H9 (cell line): ENCODE measurements around the gene PCDH9. TPM values are rescaled to one million over a fixed set of nuclear protein-coding genes. Genes with fewer than 3 reads are reported as not detected.

Experiments
- DNase-seq: peaks from one replicate; pipeline ENCODE4 v3.0.0-alpha.2; 2017
- H2AFZ ChIP-seq: one replicate; pipeline ENCODE4 v1.6.1; 2013; ENCODE audit warnings: mild to moderate bottlenecking, low read length, control low read depth, moderate library complexity
- H2AK5ac ChIP-seq: 2 replicates; pipeline ENCODE4 v1.6.1; 2013; ENCODE audit warnings: low read length, control low read depth, mixed read lengths; ENCODE audit not compliant: insufficient read length
- H2BK120ac ChIP-seq: one replicate; pipeline ENCODE4 v1.6.1; 2013; ENCODE audit warnings: low read depth, mild to moderate bottlenecking, low read length, control low read depth, inconsistent platforms; ENCODE audit not compliant: poor library complexity, severe bottlenecking
- H2BK12ac ChIP-seq: 2 replicates; pipeline ENCODE4 v1.6.1; 2013; ENCODE audit warnings: low read length, control low read depth, mixed read lengths, low read depth; ENCODE audit not compliant: insufficient read length
- H2BK15ac ChIP-seq: 2 replicates; pipeline ENCODE4 v1.6.1; 2013; ENCODE audit warnings: low read depth, low read length, control low read depth
- H2BK20ac ChIP-seq: one replicate; pipeline ENCODE4 v1.6.1; 2013; ENCODE audit warnings: low read depth, mild to moderate bottlenecking, low read length, control low read depth, inconsistent platforms; ENCODE audit not compliant: poor library complexity, severe bottlenecking
- H2BK5ac ChIP-seq: 2 replicates; pipeline ENCODE4 v1.6.1; 2013; ENCODE audit warnings: low read length, control low read depth, mixed read lengths; ENCODE audit not compliant: insufficient read length
- H3K14ac ChIP-seq: 2 replicates; pipeline ENCODE4 v1.6.1; 2013; ENCODE audit warnings: low read length, control low read depth; ENCODE audit not compliant: insufficient read depth
- H3K18ac ChIP-seq: 2 replicates; pipeline ENCODE4 v1.6.1; 2013; ENCODE audit warnings: low read depth, mild to moderate bottlenecking, mixed read lengths, low read length, control low read depth; ENCODE audit not compliant: insufficient read length
- H3K23ac ChIP-seq: 2 replicates; pipeline ENCODE4 v1.6.1; 2013; ENCODE audit warnings: low read length, control low read depth, mixed read lengths, low read depth; ENCODE audit not compliant: insufficient read length
- H3K23me2 ChIP-seq: 2 replicates; pipeline ENCODE4 v1.6.1; 2013; ENCODE audit warnings: low read depth, mild to moderate bottlenecking, mixed read lengths, low read length, control low read depth; ENCODE audit not compliant: insufficient read length, poor library complexity, severe bottlenecking
- H3K27ac ChIP-seq: 2 replicates; pipeline ENCODE4 v1.5.1; 2013; ENCODE audit warnings: low read length, control low read depth, mixed read lengths, low read depth; ENCODE audit not compliant: insufficient read length
- H3K27me3 ChIP-seq: 2 replicates; pipeline ENCODE4 v1.6.1; 2013; ENCODE audit warnings: low read length, control low read depth, inconsistent platforms; ENCODE audit not compliant: insufficient read depth
- H3K4ac ChIP-seq: 2 replicates; pipeline ENCODE4 v1.6.1; 2013; ENCODE audit warnings: low read depth, mild to moderate bottlenecking, control low read depth, inconsistent platforms, low read length, moderate library complexity
- H3K4me1 ChIP-seq: 2 replicates; pipeline ENCODE4 v1.6.1; 2013; ENCODE audit warnings: low read length, control low read depth, inconsistent platforms; ENCODE audit not compliant: insufficient read depth
- H3K4me2 ChIP-seq: 2 replicates; pipeline ENCODE4 v1.6.1; 2013; ENCODE audit warnings: low read length, control low read depth, mixed read lengths; ENCODE audit not compliant: insufficient read length, insufficient read depth
- H3K56ac ChIP-seq: 2 replicates; pipeline ENCODE4 v1.6.1; 2013; ENCODE audit warnings: low read depth, mild to moderate bottlenecking, mixed read lengths, low read length, control low read depth; ENCODE audit not compliant: insufficient read length
- H3K79me1 ChIP-seq: 2 replicates; pipeline ENCODE4 v1.6.1; 2013; ENCODE audit warnings: low read depth, mild to moderate bottlenecking, moderate library complexity, low read length, control low read depth, inconsistent platforms; ENCODE audit not compliant: insufficient read depth, poor library complexity, severe bottlenecking
- H3K79me2 ChIP-seq: 2 replicates; pipeline ENCODE4 v1.6.1; 2013; ENCODE audit warnings: low read length, control low read depth, inconsistent platforms; ENCODE audit not compliant: insufficient read depth
- H3K9ac ChIP-seq: 2 replicates; pipeline ENCODE4 v1.6.1; 2013; ENCODE audit warnings: low read length, control low read depth, mixed read lengths; ENCODE audit not compliant: insufficient read length; ENCODE audit errors: extremely low read depth
- H3K9me3 ChIP-seq: one replicate; pipeline ENCODE4 v1.6.1; 2013; ENCODE audit warnings: low read depth, low read length, inconsistent platforms; ENCODE audit not compliant: control insufficient read depth
- H3T11ph ChIP-seq: one replicate; pipeline ENCODE4 v1.6.1; 2013; ENCODE audit warnings: mild to moderate bottlenecking, low read length, control low read depth, inconsistent platforms
- H4K20me1 ChIP-seq: one replicate; pipeline ENCODE4 v1.6.1; 2013; ENCODE audit not compliant: control insufficient read depth, insufficient read length, insufficient read depth
- H4K5ac ChIP-seq: 2 replicates; pipeline ENCODE4 v1.6.1; 2013; ENCODE audit warnings: low read depth, mild to moderate bottlenecking, mixed read lengths, low read length, control low read depth; ENCODE audit not compliant: insufficient read length
- H4K8ac ChIP-seq: replicated peaks from 2 replicates; pipeline ENCODE4 v1.6.1; 2013; ENCODE audit warnings: low read length, control low read depth, mixed read lengths, low read depth; ENCODE audit not compliant: insufficient read length
- H4K91ac ChIP-seq: 2 replicates; pipeline ENCODE4 v1.6.1; 2013; ENCODE audit warnings: low read depth, mild to moderate bottlenecking, moderate library complexity, mixed read lengths, low read length, control low read depth; ENCODE audit not compliant: insufficient read length
- H3K27ac Mint-ChIP-seq, 3 experiments: 2 replicates in 2 of 3; 3 replicates in 1 of 3; pipeline ENCODE4 v1.8.0; 2020 to 2021; ENCODE audit warnings: mixed read lengths in 3 of 3, mild to moderate bottlenecking in 1 of 3, moderate library complexity in 1 of 3
- H3K27me3 Mint-ChIP-seq: 2 replicates; pipeline ENCODE4 v1.8.0; 2021; ENCODE audit warnings: low read depth, mild to moderate bottlenecking, moderate library complexity, mixed read lengths
- H3K36me3 Mint-ChIP-seq, 3 experiments: 2 replicates in 2 of 3; 3 replicates in 1 of 3; pipeline ENCODE4 v1.8.0; 2020 to 2021; ENCODE audit warnings: low read depth in 3 of 3, mixed read lengths in 3 of 3; ENCODE audit not compliant: insufficient read depth in 1 of 3
- H3K4me1 Mint-ChIP-seq, 2 experiments: 2 replicates each; pipeline ENCODE4 v1.8.0; 2020; ENCODE audit warnings: mixed read lengths in 2 of 2
- H3K4me3 Mint-ChIP-seq, 2 experiments: 2 replicates in 1 of 2; 3 replicates in 1 of 2; pipeline ENCODE4 v1.8.0; 2020 to 2021; ENCODE audit warnings: mild to moderate bottlenecking in 2 of 2, mixed read lengths in 2 of 2, moderate library complexity in 1 of 2
- H3K9me3 Mint-ChIP-seq, 2 experiments: 2 replicates in 1 of 2; 3 replicates in 1 of 2; pipeline ENCODE4 v1.8.0; 2020; ENCODE audit warnings: mild to moderate bottlenecking in 2 of 2, mixed read lengths in 2 of 2, moderate library complexity in 1 of 2
- CTCF ChIP-seq: fragments of 200-600 bp; sonication (generic); conservative IDR thresholded peaks from 3 replicates; pipeline ENCODE4 v1.8.0; 2021; ENCODE audit warnings: antibody characterized with exemption, mild to moderate bottlenecking
- total RNA-seq: library from RNA; stranded (reverse); gene quantifications from 2 replicates; pipeline ENCODE4 v1.2.1, GENCODE V29; 2021

Gene PCDH9
- total RNA-seq, 1 experiment from 2014 or later, result 0.11 TPM

GRCh38 chr13:66301482-66301881 lies 928.7 kb downstream of the PCDH9 start:
- no peak overlapping the region for H3K56ac ChIP-seq
- no peak overlapping the region for H3K4ac ChIP-seq
- H3K4me1 ChIP-seq, result no peaks in the 10 kb centered on the region
- no peaks in the 10 kb centered on the region for H3K23me2 ChIP-seq
- no peaks in the 10 kb centered on the region for H4K20me1 ChIP-seq
- H2BK20ac ChIP-seq, result no peak overlapping the region
- H3K18ac ChIP-seq, result no peak overlapping the region
- peaks cover 6 to 9% of the 10 kb centered on the region in 2 experiments for H3K9me3 Mint-ChIP-seq
- no peak for DNase-seq
- no peaks in the 10 kb centered on the region for H3K9me3 ChIP-seq
- H3K4me3 Mint-ChIP-seq, result no peak overlapping the region
- no peaks in the 10 kb centered on the region for H3K79me1 ChIP-seq
- H2BK120ac ChIP-seq, result no peak overlapping the region
- H3K4me1 Mint-ChIP-seq, result peaks cover 4% of the 10 kb centered on the region in 2 experiments; a peak in 3 of 4 replicates
- no peak for TF ChIP-seq CTCF
- H2BK12ac ChIP-seq, result no peak overlapping the region
- H3K79me2 ChIP-seq, result no peaks in the 10 kb centered on the region
- H4K5ac ChIP-seq, result no peak overlapping the region
- peaks cover 0 to 8% (median 3%) of the 10 kb centered on the region in 3 experiments; a peak in 2 of 7 replicates for H3K36me3 Mint-ChIP-seq
- no peak overlapping the region for H3K9ac ChIP-seq
- no peak overlapping the region for H3K27ac Mint-ChIP-seq
- H3K27me3 Mint-ChIP-seq, result no peaks in the 10 kb centered on the region
- H3K23ac ChIP-seq, result no peak overlapping the region
- H3K14ac ChIP-seq, result no peak overlapping the region
- no peaks in the 10 kb centered on the region for H3K27me3 ChIP-seq
- H2BK5ac ChIP-seq, result no peak overlapping the region
- no peak overlapping the region for H3T11ph ChIP-seq
- no peak overlapping the region for H3K27ac ChIP-seq
- H2AFZ ChIP-seq, result no peak overlapping the region
- H2AK5ac ChIP-seq, result no peak overlapping the region
- H4K91ac ChIP-seq, result no peak overlapping the region
- no peak overlapping the region for H4K8ac ChIP-seq
- H3K4me2 ChIP-seq, result no peak overlapping the region
- no peak overlapping the region for H2BK15ac ChIP-seq
